ENCODE measurements around the gene SORD.
"Not testable (repeated sequence)": the region's sequence is repeated elsewhere in the genome, so short reads cannot be mapped to it uniquely, and the experiment has no call there.

The SORD gene

GRCh38 chr15:45104170-45104569 lies 81.2 kb downstream of the SORD start:
- H3K4me3 ChIP-seq (ENCODE audit: low read depth in 1 of 2, low read length in 2 of 2); H3K9me3 ChIP-seq (ENCODE audit: control insufficient read depth in 1 of 2, low read length in 2 of 2); H3K4me1 ChIP-seq (ENCODE audit: control insufficient read depth in 1 of 2, insufficient read depth in 2 of 2, low read length in 2 of 2); H3K27me3 ChIP-seq (ENCODE audit: low read depth, low read length); H3K27ac ChIP-seq (ENCODE audit: low read length); H3K36me3 ChIP-seq (ENCODE audit: control insufficient read depth in 1 of 2, insufficient read depth in 2 of 2, low read length in 2 of 2): not testable (repeated sequence)

GRCh38 chr15:45105586-45105985 lies 82.6 kb downstream of the SORD start:
- Histone ChIP-seq H3K9me3 (ENCODE audit: control insufficient read depth in 1 of 2, low read length in 2 of 2) (no peaks in the 10 kb centered on the region), H3K27me3 (ENCODE audit: low read depth, low read length) (peaks cover 15% of the 10 kb centered on the region), H3K36me3 (ENCODE audit: control insufficient read depth in 1 of 2, insufficient read depth in 2 of 2, low read length in 2 of 2) (no peaks in the 10 kb centered on the region), H3K4me1 (ENCODE audit: control insufficient read depth in 1 of 2, insufficient read depth in 2 of 2, low read length in 2 of 2) (no peaks in the 10 kb centered on the region), H3K27ac (ENCODE audit: low read length) (no peak overlapping the region), H3K4me3 (ENCODE audit: low read depth in 1 of 2, low read length in 2 of 2) (no peak overlapping the region)

- Histone ChIP-seq H3K27me3 (ENCODE audit: low read depth, low read length) (peaks cover 16% of the 10 kb centered on the region), H3K4me1 (ENCODE audit: control insufficient read depth in 1 of 2, insufficient read depth in 2 of 2, low read length in 2 of 2) (no peaks in the 10 kb centered on the region), H3K9me3 (ENCODE audit: control insufficient read depth in 1 of 2, low read length in 2 of 2) (no peaks in the 10 kb centered on the region), H3K27ac (ENCODE audit: low read length) (no peak overlapping the region), H3K4me3 (ENCODE audit: low read depth in 1 of 2, low read length in 2 of 2) (no peak overlapping the region), H3K36me3 (ENCODE audit: control insufficient read depth in 1 of 2, insufficient read depth in 2 of 2, low read length in 2 of 2) (no peaks in the 10 kb centered on the region)
These were observed 83.2 kb downstream of the SORD start for GRCh38 chr15:45106002-45106790.

DNA sequence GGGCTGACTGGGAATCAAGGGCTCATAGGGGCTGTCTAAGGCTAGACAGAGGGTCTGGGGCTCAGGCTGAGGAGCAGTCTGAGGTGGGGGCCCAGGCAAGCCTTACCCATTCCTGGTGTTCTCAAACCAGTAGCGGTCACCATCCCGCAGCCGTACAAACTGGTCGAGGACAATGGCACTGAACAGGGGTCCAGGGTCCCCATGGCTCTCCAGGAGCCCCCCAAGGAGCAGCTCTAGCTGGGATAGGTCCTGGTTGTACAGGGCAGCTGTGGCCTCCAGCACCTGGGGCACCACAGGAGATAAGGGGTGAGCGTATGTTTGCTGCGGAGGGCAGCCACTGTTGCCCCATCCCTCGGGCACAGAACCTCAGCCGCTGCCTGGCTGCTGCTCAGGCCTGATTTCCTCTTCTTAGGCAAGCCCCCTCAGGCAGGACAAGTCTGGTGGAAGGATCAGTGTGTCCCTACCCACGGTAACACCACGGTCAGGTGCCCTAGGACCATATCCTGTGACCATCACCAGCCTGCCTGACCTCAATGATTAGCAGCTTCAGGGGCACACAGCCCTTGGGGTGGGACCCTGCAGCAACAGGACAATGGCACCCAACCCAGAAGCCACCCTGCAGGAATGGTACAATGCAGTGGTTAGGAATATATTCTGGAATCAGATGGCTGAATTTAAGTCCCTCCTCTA lies 85.1 kb downstream of the SORD start:
- Histone ChIP-seq H3K4me3 (ENCODE audit: low read depth in 1 of 2, low read length in 2 of 2) (no peak overlapping the region), H3K36me3 (ENCODE audit: control insufficient read depth in 1 of 2, insufficient read depth in 2 of 2, low read length in 2 of 2) (no peaks in the 10 kb centered on the region), H3K27ac (ENCODE audit: low read length) (no peak overlapping the region), H3K27me3 (ENCODE audit: low read depth, low read length) (peaks cover 30% of the 10 kb centered on the region), H3K9me3 (ENCODE audit: control insufficient read depth in 1 of 2, low read length in 2 of 2) (no peaks in the 10 kb centered on the region), H3K4me1 (ENCODE audit: control insufficient read depth in 1 of 2, insufficient read depth in 2 of 2, low read length in 2 of 2) (peaks cover 0 to 15% of the 10 kb centered on the region in 2 donors)

DNA sequence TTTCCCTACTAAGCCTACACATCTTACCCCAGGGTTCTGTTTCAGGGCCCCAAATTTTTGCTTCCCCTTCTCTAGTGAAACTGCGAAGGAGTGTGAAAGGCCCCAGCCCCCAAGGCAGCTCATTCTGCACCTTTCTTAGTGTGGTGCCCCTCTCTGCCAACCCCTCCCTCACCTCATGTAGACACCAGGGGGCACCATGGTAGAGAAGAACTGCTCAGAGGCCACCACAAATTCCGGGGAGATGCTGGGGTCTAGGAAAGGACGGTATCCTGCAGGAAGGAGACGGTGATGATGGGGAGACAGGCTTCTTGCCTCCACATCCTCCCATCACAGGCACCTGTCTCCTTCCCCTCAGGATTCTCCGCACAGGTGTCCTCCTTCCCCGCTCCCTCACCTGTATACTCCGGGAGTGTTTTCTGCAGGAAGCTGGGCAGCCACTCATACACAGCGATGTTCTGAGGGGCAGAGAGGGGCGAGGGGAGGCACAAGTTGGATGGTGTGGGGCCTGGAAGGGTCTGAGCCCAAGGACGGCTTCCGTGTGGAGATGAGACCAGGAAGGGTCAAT lies 87.3 kb downstream of the SORD start:
- no peaks in the 10 kb centered on the region for H3K36me3 ChIP-seq (ENCODE audit: control insufficient read depth in 1 of 2, insufficient read depth in 2 of 2, low read length in 2 of 2)
- H3K9me3 ChIP-seq (ENCODE audit: control insufficient read depth in 1 of 2, low read length in 2 of 2) = no peaks in the 10 kb centered on the region
- no peak overlapping the region for H3K4me3 ChIP-seq (ENCODE audit: low read depth in 1 of 2, low read length in 2 of 2)
- H3K27ac ChIP-seq (ENCODE audit: low read length) = no peak overlapping the region
- H3K27me3 ChIP-seq (ENCODE audit: low read depth, low read length) = peaks cover 53% of the 10 kb centered on the region
- H3K4me1 ChIP-seq (ENCODE audit: control insufficient read depth in 1 of 2, insufficient read depth in 2 of 2, low read length in 2 of 2) = peaks cover 3 to 28% of the 10 kb centered on the region in 2 donors

GRCh38 chr15:45111390-45112142 lies 88.6 kb downstream of the SORD start:
- Histone ChIP-seq H3K4me3 (ENCODE audit: low read depth in 1 of 2, low read length in 2 of 2) (no peak overlapping the region), H3K36me3 (ENCODE audit: control insufficient read depth in 1 of 2, insufficient read depth in 2 of 2, low read length in 2 of 2) (no peaks in the 10 kb centered on the region), H3K4me1 (ENCODE audit: control insufficient read depth in 1 of 2, insufficient read depth in 2 of 2, low read length in 2 of 2) (peaks cover 3 to 33% of the 10 kb centered on the region in 2 donors), H3K27ac (ENCODE audit: low read length) (no peak overlapping the region), H3K27me3 (ENCODE audit: low read depth, low read length) (peaks cover 65% of the 10 kb centered on the region), H3K9me3 (ENCODE audit: control insufficient read depth in 1 of 2, low read length in 2 of 2) (no peaks in the 10 kb centered on the region)

GRCh38 chr15:45112143-45112590 lies 89.2 kb downstream of the SORD start:
- no peak overlapping the region for H3K27ac ChIP-seq (ENCODE audit: low read length)
- peaks cover 71% of the 10 kb centered on the region for H3K27me3 ChIP-seq (ENCODE audit: low read depth, low read length)
- H3K36me3 ChIP-seq (ENCODE audit: control insufficient read depth in 1 of 2, insufficient read depth in 2 of 2, low read length in 2 of 2) = no peaks in the 10 kb centered on the region
- no peaks in the 10 kb centered on the region for H3K9me3 ChIP-seq (ENCODE audit: control insufficient read depth in 1 of 2, low read length in 2 of 2)
- peak overlapping the region in 1 of 2 donors; percentile 27 for H3K4me3 ChIP-seq (ENCODE audit: low read depth in 1 of 2, low read length in 2 of 2)
- peaks cover 3 to 39% of the 10 kb centered on the region in 2 donors for H3K4me1 ChIP-seq (ENCODE audit: control insufficient read depth in 1 of 2, insufficient read depth in 2 of 2, low read length in 2 of 2)

DNA sequence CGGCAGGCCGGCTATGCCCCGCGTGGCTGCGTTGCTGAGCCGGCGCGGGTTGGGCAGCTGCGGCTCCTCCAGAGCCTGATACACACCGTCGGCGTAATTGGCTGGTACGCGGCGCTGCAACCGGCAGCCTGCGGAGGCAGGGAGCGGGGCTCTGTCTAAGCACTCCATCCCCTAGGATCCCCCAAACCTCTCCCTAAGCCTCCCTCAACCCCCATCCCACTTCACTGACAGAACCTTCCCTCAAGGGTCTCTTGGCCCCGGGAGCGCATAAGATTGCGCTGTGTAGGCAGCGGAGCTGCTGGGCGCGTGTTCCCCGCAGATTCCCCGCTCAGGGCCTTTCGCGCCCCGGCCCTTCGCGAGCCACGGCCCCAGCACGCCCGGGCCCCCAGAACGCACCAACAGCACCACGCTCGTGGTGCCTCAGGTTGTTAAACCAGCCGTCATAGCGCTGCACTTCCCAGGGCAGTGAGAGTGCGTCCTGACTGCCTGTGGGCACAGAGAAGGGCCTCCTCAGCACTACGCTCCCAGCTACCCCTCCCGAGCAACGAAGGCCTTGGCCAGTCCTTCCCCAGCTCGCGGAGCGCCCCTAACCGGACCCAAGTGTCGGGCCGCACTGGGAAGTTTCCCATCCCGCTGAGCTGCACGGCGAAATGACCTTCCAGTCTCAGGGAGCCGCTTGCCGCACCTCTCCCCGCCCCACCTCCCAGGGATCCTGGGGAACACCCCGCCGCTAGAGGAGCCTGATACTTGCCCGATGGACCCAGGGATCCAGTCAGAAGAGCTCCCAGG lies 89.8 kb downstream of the SORD start:
- Histone ChIP-seq H3K4me3 (ENCODE audit: low read depth in 1 of 2, low read length in 2 of 2) (peak overlapping the region in 1 of 2 donors; percentile 27), H3K9me3 (ENCODE audit: control insufficient read depth in 1 of 2, low read length in 2 of 2) (no peaks in the 10 kb centered on the region), H3K4me1 (ENCODE audit: control insufficient read depth in 1 of 2, insufficient read depth in 2 of 2, low read length in 2 of 2) (peaks cover 3 to 45% of the 10 kb centered on the region in 2 donors), H3K27ac (ENCODE audit: low read length) (no peak overlapping the region), H3K27me3 (ENCODE audit: low read depth, low read length) (peaks cover 77% of the 10 kb centered on the region), H3K36me3 (ENCODE audit: control insufficient read depth in 1 of 2, insufficient read depth in 2 of 2, low read length in 2 of 2) (no peaks in the 10 kb centered on the region)

DNA sequence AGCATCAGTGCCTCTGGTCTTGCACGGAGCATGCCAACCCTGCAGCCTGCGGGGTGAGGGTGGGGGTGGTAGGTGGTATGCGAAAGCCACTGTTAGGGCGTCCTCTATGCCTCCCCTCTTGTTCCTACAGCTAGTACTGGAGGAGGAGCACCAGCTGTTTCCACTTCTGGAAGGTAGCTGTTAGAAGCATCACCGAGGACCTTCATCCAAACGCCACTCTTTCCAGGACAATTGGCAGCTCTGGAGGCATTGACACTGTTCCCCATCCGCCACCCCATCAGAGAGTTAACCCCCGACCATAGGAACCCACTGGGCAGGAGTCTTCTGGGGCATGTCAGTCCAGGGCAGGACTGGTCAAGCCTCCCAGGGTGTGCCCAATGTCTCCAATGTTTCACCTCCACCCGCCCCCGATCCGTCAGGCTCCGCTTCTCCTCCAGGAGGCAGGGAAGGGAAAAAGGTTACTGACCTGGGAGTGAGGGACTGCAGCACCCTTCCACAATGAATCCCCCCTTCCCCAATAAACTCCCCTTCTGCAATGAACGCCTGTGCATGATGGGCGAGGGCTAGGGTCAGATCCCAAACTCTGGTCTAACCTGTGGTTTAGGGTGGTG lies 90.5 kb downstream of the SORD start:
- H3K27ac ChIP-seq (ENCODE audit: low read length) = no peak overlapping the region
- peaks cover 80% of the 10 kb centered on the region for H3K27me3 ChIP-seq (ENCODE audit: low read depth, low read length)
- no peak overlapping the region for H3K4me3 ChIP-seq (ENCODE audit: low read depth in 1 of 2, low read length in 2 of 2)
- H3K4me1 ChIP-seq (ENCODE audit: control insufficient read depth in 1 of 2, insufficient read depth in 2 of 2, low read length in 2 of 2) = peaks cover 3 to 48% of the 10 kb centered on the region in 2 donors
- no peaks in the 10 kb centered on the region for H3K9me3 ChIP-seq (ENCODE audit: control insufficient read depth in 1 of 2, low read length in 2 of 2)
- no peaks in the 10 kb centered on the region for H3K36me3 ChIP-seq (ENCODE audit: control insufficient read depth in 1 of 2, insufficient read depth in 2 of 2, low read length in 2 of 2)

- peak within 1 kb of the TSS in 1 of 2 donors; percentile 27 for H3K4me3 ChIP-seq (ENCODE audit: low read depth in 1 of 2, low read length in 2 of 2)
- H3K4me1 ChIP-seq (ENCODE audit: control insufficient read depth in 1 of 2, insufficient read depth in 2 of 2, low read length in 2 of 2) = peaks cover 3 to 48% of the 10 kb centered on the region in 2 donors
- H3K27me3 ChIP-seq (ENCODE audit: low read depth, low read length) = peaks cover 78% of the 10 kb centered on the region
- H3K9me3 ChIP-seq (ENCODE audit: control insufficient read depth in 1 of 2, low read length in 2 of 2) = no peaks in the 10 kb centered on the region
- H3K36me3 ChIP-seq (ENCODE audit: control insufficient read depth in 1 of 2, insufficient read depth in 2 of 2, low read length in 2 of 2) = no peaks in the 10 kb centered on the region
- no peak within 1 kb of the TSS for H3K27ac ChIP-seq (ENCODE audit: low read length)
These were observed 91.2 kb downstream of the SORD start, which contains the start of the genes DUOX2 and DUOXA2 for GRCh38 chr15:45114076-45114750. Gene DUOX2, minus strand, starts transcription at chr15:45114172. Its CDS starts 761 bp downstream, at chr15:45113411. Gene DUOXA2, plus strand, starts transcription at chr15:45114326. Its CDS starts 280 bp downstream, at chr15:45114606.

Measured in muscle layer of duodenum (tissue), 2 donors.